ENCODE results near the gene COX4I2.

COX4I2 gene

GRCh38 chr20:31677553-31678260 lies 40.0 kb downstream of the COX4I2 start:
- DNase-seq (ENCODE audit: low spot score): peak; percentile 53

- peak; percentile 30 for DNase-seq (ENCODE audit: low spot score)
These were observed 41.0 kb downstream of the COX4I2 start for GRCh38 chr20:31678389-31679356.

GRCh38 chr20:31679357-31680285 lies 41.9 kb downstream of the COX4I2 start:
- peak; percentile 19 for DNase-seq (ENCODE audit: low spot score)

DNA sequence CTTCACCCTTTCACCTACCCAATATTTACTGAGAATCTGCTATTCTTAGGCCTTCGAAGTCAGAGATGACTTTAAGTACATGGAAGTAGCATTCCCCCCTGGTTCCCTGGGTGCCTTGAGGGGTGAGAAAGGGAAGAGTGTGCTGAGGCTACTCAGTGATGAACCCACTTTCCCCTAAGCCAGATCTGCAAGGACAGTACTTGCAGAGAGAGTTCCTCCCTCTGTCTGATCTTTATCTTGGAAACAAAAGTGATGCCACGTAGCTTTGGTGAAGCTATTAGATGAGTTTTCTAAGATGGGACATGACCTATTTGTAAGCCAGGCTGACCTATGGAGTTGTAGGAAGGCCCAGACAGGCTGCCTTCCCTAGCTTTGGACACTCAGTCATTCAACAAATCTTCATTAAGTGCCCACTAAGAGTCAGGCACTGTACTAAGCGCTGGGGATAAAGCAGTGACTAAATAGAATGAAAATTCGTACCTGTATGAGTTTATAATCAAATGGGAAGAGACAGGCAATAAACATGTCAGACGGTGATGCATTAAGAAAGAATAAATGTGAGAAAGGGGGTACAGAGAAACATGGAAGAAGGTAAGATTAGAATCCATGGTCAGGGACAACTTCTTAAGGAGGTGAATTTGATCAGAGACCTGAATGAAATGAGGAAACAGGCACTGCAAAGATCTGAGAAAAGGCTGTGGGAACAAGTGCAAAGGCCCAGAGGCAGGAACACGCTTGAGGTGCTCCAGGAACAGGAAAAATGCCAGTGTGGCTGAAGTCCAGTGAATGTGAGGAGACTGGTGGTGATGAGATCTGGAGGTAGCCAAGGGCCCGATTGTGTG lies 42.8 kb downstream of the COX4I2 start:
- DNase-seq (ENCODE audit: low spot score): peak; percentile 24

- no peak for DNase-seq (ENCODE audit: low spot score)
These were observed 43.5 kb downstream of the COX4I2 start for GRCh38 chr20:31681128-31681727.

GRCh38 chr20:31681769-31682168 lies 44.1 kb downstream of the COX4I2 start:
- DNase-seq (ENCODE audit: low spot score): peak; percentile 20

DNA sequence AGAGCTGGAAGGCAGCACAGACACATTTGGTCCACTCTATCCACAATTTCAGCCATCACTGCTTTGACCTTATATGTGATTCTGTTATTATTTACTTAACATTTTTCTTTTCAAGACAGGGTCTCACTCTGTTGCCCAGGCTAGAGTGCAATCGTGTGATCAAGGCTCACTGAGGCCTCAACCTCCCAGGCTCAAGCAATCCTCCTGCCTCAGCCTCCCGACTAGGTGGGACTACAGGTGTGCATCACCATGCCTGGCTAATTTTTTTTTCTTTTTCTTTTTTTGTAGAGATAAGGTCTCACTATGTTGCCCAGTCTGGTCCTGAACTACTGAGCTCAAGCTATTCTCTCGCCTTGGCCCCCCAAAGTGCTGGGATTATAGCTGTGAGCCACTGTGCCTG lies 44.6 kb downstream of the COX4I2 start:
- no peak for DNase-seq (ENCODE audit: low spot score)

DNA sequence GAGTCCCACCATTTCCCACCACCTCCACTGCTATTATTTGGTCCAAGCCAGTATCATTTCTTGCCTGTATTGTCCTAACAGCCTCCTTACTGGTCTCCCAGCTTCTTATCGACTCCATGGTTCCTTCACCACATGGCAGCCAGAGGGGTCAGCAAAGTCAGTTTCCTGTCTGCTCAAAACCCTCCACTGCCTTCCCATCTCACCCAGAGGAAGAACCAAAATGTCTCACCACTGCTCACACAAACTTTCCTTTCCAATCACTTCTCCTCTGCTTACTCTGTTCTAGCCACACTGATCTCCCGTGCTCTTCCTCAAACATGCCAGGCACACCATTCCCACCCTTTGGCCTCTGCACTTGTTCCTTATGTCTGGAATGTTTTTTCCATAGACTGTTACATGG lies 45.2 kb downstream of the COX4I2 start:
- no peak for DNase-seq (ENCODE audit: low spot score)

DNA sequence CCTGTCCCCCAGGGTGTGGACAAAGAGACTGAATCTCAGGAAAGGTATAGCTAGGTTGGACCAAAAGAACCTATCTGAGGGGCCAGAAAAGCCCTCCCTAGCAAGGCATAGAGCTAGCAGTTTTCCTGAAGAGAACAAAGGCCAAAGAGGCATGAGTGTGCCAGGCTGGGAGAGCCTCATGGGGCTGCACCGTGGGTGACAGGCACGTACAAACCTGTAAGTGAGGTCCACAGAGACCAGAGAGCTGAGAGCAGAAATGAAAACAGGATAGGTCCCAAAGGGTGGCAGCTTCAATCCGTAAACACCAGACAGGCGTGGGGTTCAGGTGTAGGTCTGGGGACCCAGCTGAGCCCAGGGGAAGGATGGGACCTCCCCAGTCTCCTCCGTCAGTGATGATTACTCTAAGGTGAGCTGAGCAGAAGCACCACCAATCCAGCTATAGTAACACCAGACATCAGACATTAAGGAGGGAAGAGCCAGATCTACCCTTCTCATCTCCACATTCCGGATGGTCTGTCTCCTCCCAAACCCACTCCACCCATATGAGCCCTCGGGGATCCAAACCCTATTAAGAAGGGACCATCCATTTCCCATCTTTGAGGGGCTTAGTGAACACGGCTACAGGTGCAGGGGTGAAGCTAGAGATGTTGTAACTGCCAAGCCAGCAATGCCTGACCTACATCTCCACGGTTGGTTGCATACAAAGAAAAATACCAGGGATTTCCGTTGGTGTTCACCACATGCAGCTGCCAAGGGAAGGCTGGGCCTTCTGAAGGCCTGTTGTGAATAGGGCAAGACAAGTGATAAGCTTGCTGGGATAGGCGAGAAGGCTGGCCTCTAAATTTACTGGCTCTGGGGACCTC lies 46.7 kb downstream of the COX4I2 start:
- DNase-seq (ENCODE audit: low spot score): no peak

DNA sequence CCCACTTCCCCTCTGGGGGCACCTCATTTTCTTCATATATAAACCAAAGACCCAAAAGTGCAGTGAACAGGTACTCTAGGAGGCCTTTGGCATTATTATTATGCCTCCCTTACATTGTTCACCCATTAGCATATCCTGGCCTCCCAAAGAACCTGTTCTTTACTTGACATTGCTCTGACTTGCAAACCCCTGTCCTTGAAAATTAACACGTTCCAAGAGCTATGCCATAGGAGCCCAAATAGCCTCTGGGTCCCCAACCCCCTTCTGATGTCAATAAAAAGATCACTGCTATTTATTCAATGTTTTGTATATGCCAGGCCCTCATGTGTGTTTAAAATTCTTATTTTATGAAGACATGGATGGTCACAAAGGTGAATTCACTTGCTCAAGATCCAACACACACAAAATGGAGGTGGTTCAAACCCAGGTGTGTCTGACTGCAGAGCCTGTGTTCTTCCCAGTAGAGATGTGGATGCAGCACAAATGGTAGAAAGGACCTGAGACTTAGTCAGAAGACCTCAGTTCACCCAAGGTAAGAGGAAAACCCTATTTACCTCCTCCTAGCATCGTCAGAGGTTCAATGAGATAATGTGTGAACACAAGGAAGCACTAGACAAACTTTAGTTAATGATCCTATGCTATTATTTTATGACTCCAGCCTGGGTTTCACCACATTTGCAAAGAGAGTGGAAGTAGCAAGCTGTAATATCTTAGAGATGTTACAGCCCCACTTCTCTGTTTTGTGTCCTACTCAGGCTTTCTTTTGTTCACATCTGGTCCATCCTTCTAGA lies 48.3 kb downstream of the COX4I2 start:
- DNase-seq (ENCODE audit: low spot score): no peak

GRCh38 chr20:31687777-31688176 lies 50.1 kb downstream of the COX4I2 start:
- no peak for DNase-seq (ENCODE audit: low spot score)

GRCh38 chr20:31689141-31689540 lies 51.4 kb downstream of the COX4I2 start:
- no peak for DNase-seq (ENCODE audit: low spot score)

- DNase-seq (ENCODE audit: low spot score): no peak
These were observed 52.5 kb downstream of the COX4I2 start for GRCh38 chr20:31690124-31690666.

DNA sequence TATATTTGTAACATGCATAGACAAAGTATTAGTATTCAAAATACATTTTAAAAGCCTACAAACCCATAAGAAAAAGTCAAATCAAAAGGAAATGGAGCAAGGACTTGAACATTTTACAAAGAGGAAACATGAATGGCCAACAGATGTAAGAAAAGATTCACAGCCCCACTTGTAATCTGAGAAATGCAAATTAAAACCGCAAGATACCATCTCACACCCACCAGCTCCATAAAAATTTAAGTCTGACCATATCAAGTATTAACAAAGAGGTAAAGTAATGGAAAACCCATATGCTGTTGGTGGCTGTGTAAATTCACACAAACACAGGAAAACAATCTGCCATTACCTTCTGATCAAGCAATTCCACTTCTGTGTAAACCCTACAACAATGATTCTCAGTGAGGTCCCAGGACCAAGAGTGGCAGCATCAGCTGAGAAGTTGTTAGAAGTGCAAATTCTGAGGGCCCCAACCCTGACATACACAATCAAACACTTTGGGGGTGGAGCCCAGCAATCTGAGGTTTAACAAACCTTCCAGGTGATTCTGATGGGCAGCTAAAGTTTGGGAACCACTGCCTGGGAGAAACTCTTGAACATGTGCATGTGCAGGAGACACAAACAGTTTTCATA lies 54.0 kb downstream of the COX4I2 start:
- DNase-seq (ENCODE audit: low spot score): no peak

DNA sequence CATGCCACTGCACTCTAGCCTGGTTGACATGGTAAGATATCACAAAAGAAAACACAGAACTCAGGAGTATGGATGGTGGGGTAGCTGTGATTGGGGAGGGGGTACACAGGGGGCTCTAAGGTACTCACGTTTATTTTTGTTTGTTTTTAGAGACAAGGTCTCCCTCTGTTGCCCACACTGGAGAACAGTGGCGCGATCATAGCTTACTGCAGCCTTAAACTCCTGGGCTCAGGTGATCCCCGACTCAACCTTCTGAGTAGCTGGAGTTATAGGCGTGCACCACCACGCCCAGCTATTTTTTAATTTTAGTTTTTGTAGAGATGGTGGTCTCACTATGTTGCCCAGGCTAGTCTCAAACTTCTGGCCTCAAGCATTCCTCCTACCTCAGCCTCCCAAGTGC lies 55.7 kb downstream of the COX4I2 start:
- DNase-seq (ENCODE audit: low spot score): no peak

DNA sequence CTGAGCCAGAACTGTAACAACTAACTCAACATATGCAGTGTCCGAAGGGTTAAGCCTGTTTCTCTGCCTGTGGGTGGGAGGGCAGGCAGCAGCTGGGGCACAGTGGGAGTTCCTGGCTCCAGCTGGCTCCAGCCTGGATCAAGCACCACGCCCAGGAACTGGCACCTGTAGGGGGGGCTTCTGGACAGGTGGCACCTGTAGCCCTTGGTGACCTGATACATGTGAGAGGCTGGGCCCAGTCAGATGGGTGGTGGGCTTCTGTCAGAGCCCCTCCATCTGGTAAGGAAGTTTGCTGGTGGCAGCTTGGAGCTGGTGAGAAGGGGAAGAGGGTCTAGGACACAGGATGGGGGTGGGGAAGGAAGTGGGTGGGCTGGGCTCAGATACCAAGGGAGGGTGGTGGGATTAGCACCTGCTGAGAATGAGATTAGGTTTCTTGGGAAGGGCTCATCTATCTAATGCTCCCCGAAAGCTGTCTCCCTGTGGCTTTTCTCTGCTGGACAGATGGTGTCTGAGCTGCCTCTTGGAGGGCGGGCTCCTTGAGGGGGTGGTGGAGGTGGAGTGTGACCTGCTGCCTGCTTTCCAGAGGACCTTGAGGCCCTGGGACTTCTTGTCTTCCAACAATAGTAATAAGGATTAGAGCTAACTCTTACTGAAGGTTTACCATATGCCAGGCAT lies 56.4 kb downstream of the COX4I2 start:
- no peak for DNase-seq (ENCODE audit: low spot score)
